CD8-positive, alpha-beta memory T cell (primary cell): ENCODE measurements around the gene STIM1. TPM values are rescaled to one million over a fixed set of nuclear protein-coding genes. Genes with fewer than 3 reads are reported as not detected.

ENCODE experiments used
- CTCF ChIA-PET: fragments of 350-600 bp; sonication (Branson Sonifier 250); formaldehyde crosslinking; loops from one replicate; lab custom pipeline; 2021; ENCODE audit warnings: antibody characterized with exemption; lab: Charles Lee
- POLR2A ChIA-PET: fragments of 350-600 bp; sonication (Branson Sonifier 250); formaldehyde crosslinking; loops from one replicate; lab custom pipeline; 2021; ENCODE audit warnings: antibody characterized with exemption; lab: Charles Lee
- DNase-seq, 5 donors: peaks; one replicate each; pipeline versions ENCODE4 v3.0.0 to v3.0.0-alpha.2; 2020 to 2022; ENCODE audit warnings: mixed read lengths in 1 of 5
- H3K27ac ChIP-seq: one replicate; pipeline ENCODE4 v1.7.0; 2013; ENCODE audit warnings: low read depth, mild to moderate bottlenecking, low read length, moderate library complexity
- H3K27me3 ChIP-seq: 2 replicates; pipeline ENCODE4 v1.7.0; 2013; ENCODE audit warnings: low read length, mild to moderate bottlenecking; ENCODE audit not compliant: insufficient read depth, poor library complexity, severe bottlenecking
- H3K36me3 ChIP-seq: 2 replicates; pipeline ENCODE4 v1.7.0; 2013; ENCODE audit warnings: mild to moderate bottlenecking, low read length, moderate library complexity; ENCODE audit not compliant: insufficient read depth
- H3K4me1 ChIP-seq: 2 replicates; pipeline ENCODE4 v1.7.0; 2013; ENCODE audit warnings: mild to moderate bottlenecking, low read length, moderate library complexity; ENCODE audit not compliant: insufficient read depth
- H3K4me3 ChIP-seq: 2 replicates; pipeline ENCODE4 v1.7.0; 2013; ENCODE audit warnings: mild to moderate bottlenecking, low read length
- H3K9me3 ChIP-seq: 2 replicates; pipeline ENCODE4 v1.7.0; 2013; ENCODE audit warnings: mild to moderate bottlenecking, low read length
- H3K27ac Mint-ChIP-seq, 8 donors: one replicate each; pipeline ENCODE4 v1.8.0; 2020 to 2021; ENCODE audit warnings: mixed read lengths in 8 of 8, mild to moderate bottlenecking in 6 of 8, inconsistent platforms in 3 of 8, moderate library complexity in 3 of 8
- H3K27me3 Mint-ChIP-seq, 2 donors: one replicate each; pipeline ENCODE4 v1.8.0; 2020 to 2021; ENCODE audit warnings: mixed read lengths in 2 of 2, mild to moderate bottlenecking in 1 of 2, moderate library complexity in 1 of 2
- H3K36me3 Mint-ChIP-seq, 3 donors: one replicate each; pipeline ENCODE4 v1.8.0; 2020 to 2021; ENCODE audit warnings: mixed read lengths in 3 of 3, inconsistent platforms in 1 of 3, mild to moderate bottlenecking in 1 of 3
- H3K4me1 Mint-ChIP-seq, 3 donors: one replicate each; pipeline ENCODE4 v1.8.0; 2020 to 2021; ENCODE audit warnings: mixed read lengths in 3 of 3, inconsistent platforms in 1 of 3, mild to moderate bottlenecking in 1 of 3
- H3K4me3 Mint-ChIP-seq, 7 donors: one replicate each; pipeline ENCODE4 v1.8.0; 2020 to 2021; ENCODE audit warnings: mixed read lengths in 7 of 7, mild to moderate bottlenecking in 6 of 7, moderate library complexity in 4 of 7, inconsistent platforms in 2 of 7
- H3K9me3 Mint-ChIP-seq, 5 donors: one replicate each; pipeline ENCODE4 v1.8.0; 2020 to 2022; ENCODE audit warnings: mixed read lengths in 5 of 5, mild to moderate bottlenecking in 3 of 5, moderate library complexity in 2 of 5, inconsistent platforms in 1 of 5
- polyA plus RNA-seq: library from polyadenylated mRNA; unstranded; fragments of 300-500 nt; fragmentation: Illumina TruSeq; gene quantifications from one replicate; pipeline ENCODE4 v1.2.3, GENCODE V29; 2021
- total RNA-seq, 2 experiments: library from RNA; stranded (reverse); gene quantifications; one replicate each; pipeline ENCODE4 v1.2.3, GENCODE V29; 2021

Gene STIM1
- total RNA-seq (10 to 100 TPM; 45.6 to 46.0 TPM), polyA plus RNA-seq (43.8 TPM)

DNA sequence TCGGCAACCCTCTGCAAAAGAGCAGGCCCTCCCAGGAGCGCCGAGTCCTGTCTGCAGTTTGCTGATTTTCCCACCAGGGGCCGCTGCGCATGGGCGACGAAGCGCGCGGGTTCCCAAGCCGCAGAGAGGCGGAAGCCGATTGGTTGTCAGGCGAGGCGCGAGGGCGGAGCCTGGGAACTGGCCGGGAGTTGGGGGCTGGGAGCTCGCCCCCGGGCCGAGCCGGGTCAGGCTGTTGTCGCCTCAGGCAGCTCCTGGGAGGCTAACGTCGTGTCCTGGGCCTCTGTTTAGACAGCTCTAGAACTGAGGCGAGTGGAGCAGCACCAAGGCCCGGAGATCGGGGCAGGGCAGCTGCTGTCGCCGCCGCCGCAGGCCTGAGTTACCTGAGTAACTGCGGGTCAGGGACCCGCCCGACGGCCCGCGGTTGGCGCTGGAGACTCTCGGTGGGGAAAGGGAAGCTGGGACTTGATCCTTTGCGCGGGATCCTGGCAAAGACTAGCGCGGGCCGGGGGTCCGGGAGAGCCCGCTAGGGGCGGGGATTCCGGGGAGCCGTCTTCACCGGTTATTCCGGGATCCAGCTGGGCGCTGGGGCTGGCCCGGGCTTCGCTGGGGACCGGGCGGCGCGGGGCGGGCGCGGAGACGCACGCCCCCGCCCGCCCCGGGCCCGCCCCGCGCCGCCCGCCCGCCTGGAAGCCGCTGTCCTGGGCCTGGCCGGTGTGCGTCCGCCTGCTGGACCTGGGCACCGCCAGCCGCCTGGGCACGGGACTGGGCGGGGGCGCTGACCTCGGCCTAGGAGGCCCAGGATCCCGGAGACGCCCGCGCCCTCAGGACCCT is at the start of gene STIM1:
TSS of gene STIM1 (plus strand) at position 688 of the 831 bp plus-strand sequence. CDS start 607 bp downstream, outside the sequence.
- H3K4me1 Mint-ChIP-seq = peaks cover 63 to 68% (median 66%) of the 10 kb centered on the region in 3 donors
- H3K4me1 ChIP-seq = peaks cover 58% of the 10 kb centered on the region
- CTCF ChIA-PET = interaction anchor here (0.6 to 13.6 kb wide), 66 partner anchors 9 to 332 kb away, joined by 3 to 407 read pairs (median 7); partner anchors contain the start of genes NUP98, PGAP2, RHOG and RRM1

DNA sequence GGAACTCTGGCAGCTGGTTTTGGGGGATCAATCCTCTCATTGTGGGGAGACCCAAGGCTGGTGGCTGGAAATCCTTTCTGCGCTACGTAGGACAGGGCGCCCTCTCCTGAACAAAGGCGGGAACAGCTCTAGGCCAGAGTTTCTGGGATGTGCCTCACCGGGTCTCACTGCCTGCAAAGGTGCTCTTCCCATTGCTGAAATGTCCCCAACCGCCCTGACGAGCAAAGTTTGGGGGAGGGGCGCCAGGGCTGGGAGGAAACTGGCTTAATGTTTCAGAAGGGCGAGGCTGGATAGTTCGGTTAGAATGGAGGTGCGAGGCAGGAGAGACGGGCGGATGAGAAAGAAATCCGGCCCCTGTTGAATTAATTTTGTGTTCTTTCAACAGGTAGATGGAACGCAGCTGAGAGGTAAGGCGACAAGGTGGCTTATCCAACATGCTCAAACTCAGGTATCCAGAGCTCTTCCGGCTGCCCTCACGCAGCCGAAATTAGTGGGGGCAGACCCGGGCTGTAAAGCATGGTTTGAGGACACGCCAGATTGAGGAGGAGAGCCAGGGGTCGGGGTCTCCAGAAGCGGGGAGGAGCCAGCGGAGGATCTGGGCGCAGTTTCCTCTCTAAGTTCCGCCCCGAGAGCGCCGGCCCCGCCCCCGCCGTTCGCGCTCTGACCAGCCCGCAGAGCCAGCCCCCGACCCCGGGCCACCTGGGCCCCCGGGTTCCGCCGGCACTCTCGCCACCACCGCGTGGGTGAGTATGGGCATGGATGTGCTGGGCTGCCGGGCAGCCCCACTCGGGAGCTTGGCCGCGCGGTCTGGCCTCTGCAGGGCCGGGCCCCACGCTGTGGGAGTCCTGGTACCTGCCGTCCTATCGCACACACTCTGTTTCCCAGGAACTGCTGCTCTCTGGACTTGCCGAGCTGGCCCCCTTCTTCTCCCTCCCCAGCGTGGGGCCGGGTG is 47.3 kb upstream of the STIM1 start, which contains the start of gene PGAP2:
TSS of gene PGAP2 (plus strand) at position 652 of the 952 bp plus-strand sequence. CDS start 2,700 bp downstream, outside the sequence.
- Histone ChIP-seq H3K27me3 (no peaks in the 10 kb centered on the region), H3K4me3 (peak within 1 kb of the TSS; percentile 94), H3K36me3 (no peaks in the 10 kb centered on the region), H3K27ac (peak within 1 kb of the TSS; percentile 66), H3K4me1 (peaks cover 9% of the 10 kb centered on the region), H3K9me3 (no peaks in the 10 kb centered on the region)
- ChIA-PET CTCF (interaction anchor here (0.6 to 5.2 kb wide), 26 partner anchors 10 to 281 kb away, joined by 3 to 57 read pairs (median 4); partner anchors contain the start of genes NUP98, RHOG and STIM1), POLR2A (interaction anchor here (1.1 to 3.2 kb wide), 4 partner anchors 11 to 46 kb away, joined by 3 to 11 read pairs (median 10); partner anchors contain the start of genes NUP98 and RHOG)
- Mint-ChIP-seq H3K36me3 (peaks cover 0 to 4% (median 0%) of the 10 kb centered on the region in 3 donors), H3K9me3 (no peaks in the 10 kb centered on the region), H3K27me3 (no peaks in the 10 kb centered on the region), H3K4me1 (peaks cover 14 to 16% (median 16%) of the 10 kb centered on the region in 3 donors), H3K27ac (peak within 1 kb of the TSS; percentile 81 to 97 (median 94)), H3K4me3 (peak within 1 kb of the TSS; percentile 94 to 99 (median 97))
- peak; percentile 45 to 71 (median 54) for DNase-seq

More for the DNA sequence above, at the start of gene STIM1:
- H3K9me3 Mint-ChIP-seq = no peaks in the 10 kb centered on the region
- peaks cover 0 to 3% of the 10 kb centered on the region in 2 donors for H3K27me3 Mint-ChIP-seq
- POLR2A ChIA-PET = interaction anchor here (0.6 to 7.1 kb wide), 28 partner anchors 9 to 240 kb away, joined by 3 to 157 read pairs (median 4); partner anchors contain the start of genes NUP98, PGAP2 and RHOG
- DNase-seq = peak; percentile 95 to 98 (median 97)
- no peaks in the 10 kb centered on the region for H3K27me3 ChIP-seq
- peak within 1 kb of the TSS; percentile 86 for H3K27ac ChIP-seq
- H3K27ac Mint-ChIP-seq = peak within 1 kb of the TSS; percentile 98 to 100 (median 99)
- H3K4me3 Mint-ChIP-seq = peak within 1 kb of the TSS; percentile 91 to 99 (median 93)
- H3K9me3 ChIP-seq = no peaks in the 10 kb centered on the region
- peak within 1 kb of the TSS; percentile 84 for H3K4me3 ChIP-seq
- no peaks in the 10 kb centered on the region for H3K36me3 ChIP-seq
- peaks cover 0 to 17% (median 0%) of the 10 kb centered on the region in 3 donors for H3K36me3 Mint-ChIP-seq

DNA sequence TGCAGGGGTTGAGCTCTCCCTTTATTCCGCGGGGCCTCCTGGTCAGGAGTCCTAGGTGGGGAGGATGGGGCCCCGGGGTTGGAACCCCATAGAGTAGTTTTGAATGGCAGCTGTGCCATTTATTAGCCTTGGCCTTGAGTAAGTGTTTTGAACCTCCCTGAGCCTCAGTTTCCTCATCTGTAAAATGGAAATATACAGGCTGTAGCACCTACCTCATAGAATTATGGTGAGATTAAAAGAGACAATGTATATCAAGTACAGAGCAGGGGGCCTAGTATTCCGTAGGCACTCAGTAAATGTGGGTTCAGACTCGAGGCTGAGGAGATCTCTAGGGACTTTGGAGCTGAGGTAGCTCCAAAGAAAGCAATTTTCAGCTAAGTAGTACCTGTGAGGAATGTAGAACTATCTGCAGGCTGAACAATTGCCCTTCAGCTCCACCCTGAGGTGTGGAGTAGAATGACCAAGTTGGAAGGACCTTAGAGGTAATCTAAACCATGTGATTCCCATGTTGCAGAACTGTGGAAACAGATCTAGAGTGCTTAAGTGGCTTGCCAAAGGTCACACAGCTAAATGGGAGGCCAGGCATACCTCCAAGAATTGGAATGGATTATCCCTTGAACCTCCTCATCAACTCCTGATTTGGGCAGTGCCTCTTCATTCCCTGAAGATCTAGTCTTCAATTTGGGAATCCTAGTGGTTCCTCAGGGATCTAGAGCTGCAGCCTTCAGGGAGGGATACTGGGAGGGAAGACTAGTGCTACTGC is 46.4 kb upstream of the STIM1 start:
- H3K4me1 Mint-ChIP-seq = peaks cover 14 to 16% (median 16%) of the 10 kb centered on the region in 3 donors
- Histone ChIP-seq H3K4me1 (peaks cover 9% of the 10 kb centered on the region), H3K27ac (peak overlapping the region; percentile 66), H3K27me3 (no peaks in the 10 kb centered on the region), H3K36me3 (no peaks in the 10 kb centered on the region), H3K9me3 (no peaks in the 10 kb centered on the region), H3K4me3 (peak overlapping the region; percentile 94)
- DNase-seq = peak in 4 of 5 donors; percentile 19 to 71 (median 54)
- no peaks in the 10 kb centered on the region for H3K27me3 Mint-ChIP-seq
- POLR2A ChIA-PET = interaction anchor here (0.6 to 3.2 kb wide), 4 partner anchors 12 to 32 kb away, joined by 3 to 11 read pairs (median 8); partner anchors contain the start of genes NUP98 and RHOG
- no peaks in the 10 kb centered on the region for H3K9me3 Mint-ChIP-seq
- peaks cover 0 to 4% (median 0%) of the 10 kb centered on the region in 3 donors for H3K36me3 Mint-ChIP-seq
- CTCF ChIA-PET = interaction anchor here (0.6 to 5.2 kb wide), 23 partner anchors 9 to 264 kb away, joined by 3 to 57 read pairs (median 5); partner anchors contain the start of genes NUP98, RHOG and STIM1
- H3K4me3 Mint-ChIP-seq = peak overlapping the region; percentile 86 to 99 (median 97)
- peak overlapping the region in 7 of 8 donors; percentile 9 to 91 (median 73) for H3K27ac Mint-ChIP-seq

DNA sequence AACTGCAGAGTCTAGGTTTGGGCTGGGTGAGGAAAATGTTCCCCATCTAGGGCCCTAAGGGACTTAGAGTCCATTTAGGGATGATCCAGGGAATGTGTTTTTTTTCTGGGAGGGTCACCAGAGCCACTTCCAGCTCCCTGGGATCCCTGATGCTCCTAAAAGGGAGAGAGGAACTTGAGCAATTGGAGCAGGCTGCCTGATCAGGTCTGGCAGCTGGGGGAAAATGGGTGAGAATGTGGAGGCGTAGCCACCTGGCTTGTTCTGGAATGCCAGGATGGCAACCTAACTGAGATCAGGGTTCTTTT is 45.9 kb upstream of the STIM1 start:
- H3K27ac ChIP-seq = no peak overlapping the region
- Mint-ChIP-seq H3K4me3 (peak overlapping the region in 3 of 7 donors; percentile 15 to 74 (median 19)), H3K9me3 (no peaks in the 10 kb centered on the region), H3K4me1 (peaks cover 14 to 16% (median 16%) of the 10 kb centered on the region in 3 donors), H3K27ac (peak overlapping the region in 1 of 8 donors; percentile 29), H3K27me3 (no peaks in the 10 kb centered on the region), H3K36me3 (peaks cover 0 to 4% (median 0%) of the 10 kb centered on the region in 3 donors)
- POLR2A ChIA-PET = interaction anchor here (1.1 to 3.2 kb wide), 3 partner anchors 12 to 31 kb away, joined by 3 to 11 read pairs (median 11); partner anchors contain the start of genes NUP98 and RHOG
- peaks cover 9% of the 10 kb centered on the region for H3K4me1 ChIP-seq
- CTCF ChIA-PET = interaction anchor here (0.8 to 5.2 kb wide), 15 partner anchors 8 to 263 kb away, joined by 3 to 57 read pairs (median 7); partner anchors contain the start of genes NUP98, RHOG and STIM1
- H3K27me3 ChIP-seq = no peaks in the 10 kb centered on the region
- DNase-seq = no peak
- no peaks in the 10 kb centered on the region for H3K36me3 ChIP-seq
- H3K4me3 ChIP-seq = no peak overlapping the region
- H3K9me3 ChIP-seq = no peaks in the 10 kb centered on the region

DNA sequence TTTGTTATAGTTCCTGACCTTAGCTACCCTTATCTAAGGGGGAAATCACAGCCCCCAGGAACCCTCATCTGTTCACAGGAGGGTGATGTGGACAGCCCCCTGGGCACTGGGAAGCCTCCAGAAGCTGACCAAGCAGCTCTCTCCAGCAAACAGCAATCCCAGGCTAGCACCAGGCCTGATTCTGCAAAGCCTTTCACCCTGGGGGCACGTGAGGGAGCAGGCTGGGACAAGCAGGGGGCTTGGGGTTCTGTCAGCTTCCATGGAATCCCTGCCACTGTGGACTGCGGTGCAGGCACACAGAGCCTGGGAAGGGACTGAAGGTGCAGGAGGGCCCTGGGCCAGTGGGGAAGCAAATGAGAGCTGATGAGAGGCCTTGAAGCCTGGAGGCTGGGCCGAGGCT is 45.0 kb upstream of the STIM1 start:
- H3K4me1 Mint-ChIP-seq = peaks cover 14 to 16% (median 16%) of the 10 kb centered on the region in 3 donors
- Histone ChIP-seq H3K27ac (no peak overlapping the region), H3K9me3 (no peaks in the 10 kb centered on the region), H3K27me3 (no peaks in the 10 kb centered on the region), H3K36me3 (no peaks in the 10 kb centered on the region), H3K4me3 (no peak overlapping the region), H3K4me1 (peaks cover 9% of the 10 kb centered on the region)
- H3K36me3 Mint-ChIP-seq = peaks cover 0 to 4% (median 0%) of the 10 kb centered on the region in 3 donors
- no peaks in the 10 kb centered on the region for H3K27me3 Mint-ChIP-seq
- no peak for DNase-seq
- ChIA-PET POLR2A (interaction anchor here (3.2 kb wide), 1 partner anchor 31 kb away, joined by 11 read pairs; the partner anchor contains the start of gene RHOG), CTCF (interaction anchor here (1.0 to 5.2 kb wide), 6 partner anchors 10 to 262 kb away, joined by 3 to 57 read pairs (median 22); partner anchors contain the start of genes NUP98 and STIM1)
- peak overlapping the region in 2 of 7 donors; percentile 54 to 74 for H3K4me3 Mint-ChIP-seq
- peak overlapping the region in 1 of 8 donors; percentile 14 for H3K27ac Mint-ChIP-seq
- no peaks in the 10 kb centered on the region for H3K9me3 Mint-ChIP-seq

DNA sequence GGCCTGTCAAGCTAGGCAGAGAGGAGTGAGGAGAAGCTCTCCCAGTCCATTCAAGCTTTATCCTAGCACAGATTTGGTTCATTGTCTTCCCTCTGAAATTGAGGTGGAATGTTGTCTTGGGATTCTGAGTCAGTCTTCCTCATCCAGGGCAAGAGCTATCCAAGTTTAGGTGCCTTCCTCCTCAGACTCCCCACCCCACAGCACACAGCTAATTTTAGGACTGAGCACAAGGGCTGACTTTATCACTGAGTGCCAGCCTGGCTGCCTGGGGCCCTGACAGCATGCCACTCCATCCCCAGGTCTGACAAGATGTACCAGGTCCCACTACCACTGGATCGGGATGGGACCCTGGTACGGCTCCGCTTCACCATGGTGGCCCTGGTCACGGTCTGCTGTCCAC is 44.5 kb upstream of the STIM1 start:
- no peak overlapping the region for H3K27ac ChIP-seq
- no peak for DNase-seq
- H3K4me3 ChIP-seq = no peak overlapping the region
- peaks cover 9% of the 10 kb centered on the region for H3K4me1 ChIP-seq
- no peak overlapping the region for H3K4me3 Mint-ChIP-seq
- H3K27me3 ChIP-seq = no peaks in the 10 kb centered on the region
- no peaks in the 10 kb centered on the region for H3K27me3 Mint-ChIP-seq
- ChIA-PET POLR2A (no interaction called here), CTCF (interaction anchor here (1.0 to 5.2 kb wide), 5 partner anchors 9 to 262 kb away, joined by 3 to 57 read pairs (median 22); partner anchors contain the start of genes NUP98 and STIM1)
- no peaks in the 10 kb centered on the region for H3K9me3 Mint-ChIP-seq
- no peaks in the 10 kb centered on the region for H3K36me3 ChIP-seq
- peaks cover 14 to 16% (median 16%) of the 10 kb centered on the region in 3 donors for H3K4me1 Mint-ChIP-seq
- H3K9me3 ChIP-seq = no peaks in the 10 kb centered on the region
- no peak overlapping the region for H3K27ac Mint-ChIP-seq
- peaks cover 0 to 4% (median 0%) of the 10 kb centered on the region in 3 donors for H3K36me3 Mint-ChIP-seq
